Placental pericyte (primary cell): ENCODE measurements around the gene PCTP. TPM values are rescaled to one million over a fixed set of nuclear protein-coding genes. Genes with fewer than 3 reads are reported as not detected.

Experiments used
- total RNA-seq: library from RNA; depleted of rRNA; stranded (reverse); fragments of >200 nt; gene quantifications from 2 replicates; pipeline ENCODE4 v1.2.3, GENCODE V29; 2012

The PCTP gene
- 15.9 and 17.5 TPM in 2 replicates for total RNA-seq

DNA sequence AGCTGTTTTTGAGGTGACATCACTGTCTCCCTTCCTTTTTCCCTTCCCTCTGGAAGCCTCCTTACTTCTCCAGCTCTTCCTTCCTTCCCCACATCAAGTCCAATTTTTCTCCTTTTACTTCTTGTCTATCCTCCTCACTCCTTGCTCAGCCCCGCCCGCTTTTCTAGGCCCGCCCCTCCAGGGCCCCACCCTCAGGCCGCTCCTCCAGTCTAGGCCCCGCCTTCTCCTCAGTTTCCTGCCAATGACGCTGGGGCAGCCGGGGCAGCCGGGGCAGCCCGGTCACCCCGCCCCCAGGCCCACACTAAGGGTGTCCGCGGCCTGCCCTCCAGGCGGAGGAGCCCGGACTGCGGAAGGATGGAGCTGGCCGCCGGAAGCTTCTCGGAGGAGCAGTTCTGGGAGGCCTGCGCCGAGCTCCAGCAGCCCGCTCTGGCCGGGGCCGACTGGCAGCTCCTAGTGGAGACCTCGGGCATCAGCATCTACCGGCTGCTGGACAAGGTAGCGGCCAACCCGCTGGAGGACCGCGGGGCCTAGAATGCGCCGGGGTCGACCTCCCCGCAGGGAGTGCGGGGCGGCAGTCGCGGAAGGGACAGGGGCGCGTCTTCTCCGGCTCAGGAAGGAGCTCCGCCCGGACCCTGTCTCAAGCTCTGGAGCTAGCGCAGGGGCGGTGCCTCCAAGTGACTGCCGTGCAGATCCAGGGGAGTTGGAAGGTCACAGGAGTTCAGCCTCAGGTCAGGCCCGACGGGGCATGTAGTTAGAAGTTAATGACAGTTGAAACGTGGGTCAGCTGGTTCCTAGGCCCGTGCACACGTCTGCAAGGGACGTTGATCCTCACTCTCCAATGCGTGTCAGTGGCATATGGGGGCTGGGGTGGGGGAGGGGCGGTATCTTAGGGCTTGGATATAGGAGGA lies at the start of gene PCTP:
Gene PCTP (plus strand): TSS at position 302 of the 908 bp plus-strand sequence. CDS start 53 bp downstream, at position 355.

GRCh38 chr17:55722742-55723487 lies 27.9 kb upstream of the PCTP start, which contains the start of gene TMEM100:
TMEM100 (minus strand) TSS chr17:55722864; CDS start chr17:55721070, 1,794 bp downstream.

Other genes with a start within 250 kb of the PCTP start
- gene SMIM36, start 239.6 kb upstream of the PCTP start, total RNA-seq: not detected in 2 replicates
- gene TMEM100, start 28.2 kb upstream of the PCTP start, total RNA-seq: 1.8 and 3.4 TPM in 2 replicates